Measurements from ENCODE around the gene CHN2. TPM values are rescaled to one million over a fixed set of nuclear protein-coding genes. Genes with fewer than 3 reads are reported as not detected.

Gene CHN2
- total RNA-seq, 1 donor, result 9.9 TPM

GRCh38 chr7:29288181-29289091, 93.9 kb downstream of the CHN2 start:
- H3K4me3 ChIP-seq (ENCODE audit: low read length), result no peak overlapping the region
- H3K9me3 ChIP-seq (ENCODE audit: low read depth, low read length), result no peaks in the 10 kb centered on the region
- H3K4me1 ChIP-seq (ENCODE audit: insufficient read depth, low read length), result peaks cover 34% of the 10 kb centered on the region
- no peaks in the 10 kb centered on the region for H3K27me3 ChIP-seq (ENCODE audit: insufficient read depth, low read length)

GRCh38 chr7:29289156-29290021, 94.8 kb downstream of the CHN2 start:
- Histone ChIP-seq H3K4me1 (ENCODE audit: insufficient read depth, low read length) (peaks cover 32% of the 10 kb centered on the region), H3K27me3 (ENCODE audit: insufficient read depth, low read length) (no peaks in the 10 kb centered on the region), H3K4me3 (ENCODE audit: low read length) (no peak overlapping the region), H3K9me3 (ENCODE audit: low read depth, low read length) (no peaks in the 10 kb centered on the region)

GRCh38 chr7:29290829-29291228, 96.3 kb downstream of the CHN2 start:
- Histone ChIP-seq H3K27me3 (ENCODE audit: insufficient read depth, low read length) (no peaks in the 10 kb centered on the region), H3K9me3 (ENCODE audit: low read depth, low read length) (no peaks in the 10 kb centered on the region), H3K4me3 (ENCODE audit: low read length) (no peak overlapping the region), H3K4me1 (ENCODE audit: insufficient read depth, low read length) (peaks cover 18% of the 10 kb centered on the region)

GRCh38 chr7:29291723-29292618, 97.4 kb downstream of the CHN2 start:
- H3K27me3 ChIP-seq (ENCODE audit: insufficient read depth, low read length), result no peaks in the 10 kb centered on the region
- peaks cover 15% of the 10 kb centered on the region for H3K4me1 ChIP-seq (ENCODE audit: insufficient read depth, low read length)
- H3K9me3 ChIP-seq (ENCODE audit: low read depth, low read length), result no peaks in the 10 kb centered on the region
- no peak overlapping the region for H3K4me3 ChIP-seq (ENCODE audit: low read length)

GRCh38 chr7:29292886-29293658, 98.5 kb downstream of the CHN2 start:
- peaks cover 15% of the 10 kb centered on the region for H3K4me1 ChIP-seq (ENCODE audit: insufficient read depth, low read length)

GRCh38 chr7:29296421-29296820, 101.8 kb downstream of the CHN2 start:
- Histone ChIP-seq H3K4me3 (ENCODE audit: low read length) (no peak overlapping the region), H3K27me3 (ENCODE audit: insufficient read depth, low read length) (no peaks in the 10 kb centered on the region), H3K9me3 (ENCODE audit: low read depth, low read length) (no peaks in the 10 kb centered on the region), H3K4me1 (ENCODE audit: insufficient read depth, low read length) (peaks cover 2% of the 10 kb centered on the region)

More at GRCh38 chr7:29292886-29293658, 98.5 kb downstream of the CHN2 start:
- Histone ChIP-seq H3K27me3 (ENCODE audit: insufficient read depth, low read length) (no peaks in the 10 kb centered on the region), H3K4me3 (ENCODE audit: low read length) (no peak overlapping the region), H3K9me3 (ENCODE audit: low read depth, low read length) (no peaks in the 10 kb centered on the region)

GRCh38 chr7:29297194-29297890, 102.8 kb downstream of the CHN2 start:
- H3K4me1 ChIP-seq (ENCODE audit: insufficient read depth, low read length), result peaks cover 11% of the 10 kb centered on the region
- no peaks in the 10 kb centered on the region for H3K9me3 ChIP-seq (ENCODE audit: low read depth, low read length)
- H3K4me3 ChIP-seq (ENCODE audit: low read length), result no peak overlapping the region
- H3K27me3 ChIP-seq (ENCODE audit: insufficient read depth, low read length), result no peaks in the 10 kb centered on the region

- Histone ChIP-seq H3K9me3 (ENCODE audit: low read depth, low read length) (no peaks in the 10 kb centered on the region), H3K4me1 (ENCODE audit: insufficient read depth, low read length) (peaks cover 13% of the 10 kb centered on the region), H3K27me3 (ENCODE audit: insufficient read depth, low read length) (no peaks in the 10 kb centered on the region), H3K4me3 (ENCODE audit: low read length) (no peak overlapping the region)
These were observed 104.5 kb downstream of the CHN2 start for GRCh38 chr7:29299086-29299485.

- Histone ChIP-seq H3K9me3 (ENCODE audit: low read depth, low read length) (no peaks in the 10 kb centered on the region), H3K27me3 (ENCODE audit: insufficient read depth, low read length) (no peaks in the 10 kb centered on the region), H3K4me1 (ENCODE audit: insufficient read depth, low read length) (peaks cover 13% of the 10 kb centered on the region)
These were observed 105.5 kb downstream of the CHN2 start for GRCh38 chr7:29300026-29300480.

GRCh38 chr7:29300649-29301048, 106.1 kb downstream of the CHN2 start:
- H3K27me3 ChIP-seq (ENCODE audit: insufficient read depth, low read length), result no peaks in the 10 kb centered on the region
- H3K4me3 ChIP-seq (ENCODE audit: low read length), result no peak overlapping the region
- peaks cover 13% of the 10 kb centered on the region for H3K4me1 ChIP-seq (ENCODE audit: insufficient read depth, low read length)
- no peaks in the 10 kb centered on the region for H3K9me3 ChIP-seq (ENCODE audit: low read depth, low read length)

More at GRCh38 chr7:29300026-29300480, 105.5 kb downstream of the CHN2 start:
- H3K4me3 ChIP-seq (ENCODE audit: low read length), result no peak overlapping the region

GRCh38 chr7:29302666-29303395, 108.3 kb downstream of the CHN2 start:
- Histone ChIP-seq H3K4me1 (ENCODE audit: insufficient read depth, low read length) (peaks cover 13% of the 10 kb centered on the region), H3K9me3 (ENCODE audit: low read depth, low read length) (no peaks in the 10 kb centered on the region), H3K27me3 (ENCODE audit: insufficient read depth, low read length) (no peaks in the 10 kb centered on the region), H3K4me3 (ENCODE audit: low read length) (no peak overlapping the region)

- Histone ChIP-seq H3K27me3 (ENCODE audit: insufficient read depth, low read length) (no peaks in the 10 kb centered on the region), H3K9me3 (ENCODE audit: low read depth, low read length) (no peaks in the 10 kb centered on the region), H3K4me3 (ENCODE audit: low read length) (no peak overlapping the region), H3K4me1 (ENCODE audit: insufficient read depth, low read length) (peaks cover 13% of the 10 kb centered on the region)
These were observed 110.2 kb downstream of the CHN2 start for GRCh38 chr7:29304756-29305155.
